SU-DHL-6 (cell line): ENCODE measurements around the gene SMIM15.

Source experiments
- CTCF ChIP-seq: fragments of 200-600 bp; sonication (generic); IDR thresholded peaks from one replicate; pipeline ENCODE4 v1.5.1; 2017; ENCODE audit warnings: antibody characterized with exemption, mild to moderate bottlenecking, low read length, moderate library complexity; ENCODE audit not compliant: insufficient read depth, poor library complexity, severe bottlenecking
- EZH2phosphoT487 ChIP-seq: fragments of 200-600 bp; sonication (generic), shearing (Covaris generic); conservative IDR thresholded peaks from 2 replicates; pipeline ENCODE4 v1.6.1; 2018; ENCODE audit warnings: mild to moderate bottlenecking, antibody characterized with exemption, low read length, moderate library complexity, mixed read lengths

- peak; percentile 9 for TF ChIP-seq CTCF
- TF ChIP-seq EZH2phosphoT487, result no peak
Measured at GRCh38 chr5:61139094-61139873, 23.0 kb downstream of the SMIM15 start.
